Calu3 (cell line): ENCODE measurements around the gene OR2H1. TPM values are rescaled to one million over a fixed set of nuclear protein-coding genes. Genes with fewer than 3 reads are reported as not detected.
A peak's percentile ranks its signal among the peaks of the same experiment; 100 is the strongest.

Source experiments
- BruUV-seq: library from RNA; stranded (reverse); fragments of 400-500 nt; replicated peaks from 2 replicates; lab custom pipeline; 2021; lab: Mats Ljungman, UMichigan
- CTCF ChIA-PET: fragments of 300-600 bp; sonication (Branson Sonifier 250); formaldehyde crosslinking; loops from one replicate; lab custom pipeline; 2022; ENCODE audit warnings: antibody characterized with exemption; lab: Charles Lee
- DNase-seq: peaks from one replicate; pipeline ENCODE4 v3.0.0; 2022
- H3K27ac Mint-ChIP-seq: one replicate; pipeline ENCODE4 v1.8.0; 2022; ENCODE audit warnings: mixed read lengths; ENCODE audit not compliant: unreplicated experiment
- H3K27me3 Mint-ChIP-seq: one replicate; pipeline ENCODE4 v1.8.0; 2022; ENCODE audit warnings: mixed read lengths; ENCODE audit not compliant: unreplicated experiment
- H3K36me3 Mint-ChIP-seq: one replicate; pipeline ENCODE4 v1.8.0; 2022; ENCODE audit warnings: mild to moderate bottlenecking, moderate library complexity, mixed read lengths; ENCODE audit not compliant: insufficient read depth, unreplicated experiment
- H3K4me1 Mint-ChIP-seq: one replicate; pipeline ENCODE4 v1.8.0; 2022; ENCODE audit warnings: mild to moderate bottlenecking, low read depth, mixed read lengths; ENCODE audit not compliant: unreplicated experiment
- H3K4me3 Mint-ChIP-seq: one replicate; pipeline ENCODE4 v1.8.0; 2022; ENCODE audit warnings: mild to moderate bottlenecking, low read depth, moderate library complexity, mixed read lengths; ENCODE audit not compliant: unreplicated experiment
- H3K9me3 Mint-ChIP-seq: one replicate; pipeline ENCODE4 v1.8.0; 2022; ENCODE audit warnings: low read depth, mixed read lengths; ENCODE audit not compliant: unreplicated experiment
- CTCF ChIP-seq: fragments of 200-600 bp; IDR thresholded peaks from one replicate; pipeline ENCODE4 v1.8.0; 2022; ENCODE audit warnings: antibody characterized with exemption; ENCODE audit not compliant: unreplicated experiment
- intact Hi-C: fragments of 100-400 bp; cut with micrococcal nuclease; formaldehyde crosslinking; loops from one replicate; pipeline ENCODE4 v1.10.0; 2022; ENCODE audit not compliant: unreplicated experiment
- total RNA-seq: library from RNA; stranded (reverse); gene quantifications from 2 replicates; pipeline ENCODE4 v1.2.3, GENCODE V29; 2022

The OR2H1 gene
- total RNA-seq, 1 experiment from 2014 or later: not detected

- intact Hi-C loops: no loop called here
- Mint-ChIP-seq H3K4me1 (peaks cover 10% of the 10 kb centered on the region), H3K27me3 (no peaks in the 10 kb centered on the region), H3K27ac (no peak overlapping the region), H3K4me3 (no peak overlapping the region), H3K9me3 (peaks cover 3% of the 10 kb centered on the region), H3K36me3 (no peaks in the 10 kb centered on the region)
- no peak for DNase-seq
- TF ChIP-seq CTCF: no peak
- BruUV-seq: no TSS peak
- CTCF ChIA-PET: no interaction called here
Measured at GRCh38 chr6:29501106-29501505, 44.2 kb downstream of the OR2H1 start.

DNA sequence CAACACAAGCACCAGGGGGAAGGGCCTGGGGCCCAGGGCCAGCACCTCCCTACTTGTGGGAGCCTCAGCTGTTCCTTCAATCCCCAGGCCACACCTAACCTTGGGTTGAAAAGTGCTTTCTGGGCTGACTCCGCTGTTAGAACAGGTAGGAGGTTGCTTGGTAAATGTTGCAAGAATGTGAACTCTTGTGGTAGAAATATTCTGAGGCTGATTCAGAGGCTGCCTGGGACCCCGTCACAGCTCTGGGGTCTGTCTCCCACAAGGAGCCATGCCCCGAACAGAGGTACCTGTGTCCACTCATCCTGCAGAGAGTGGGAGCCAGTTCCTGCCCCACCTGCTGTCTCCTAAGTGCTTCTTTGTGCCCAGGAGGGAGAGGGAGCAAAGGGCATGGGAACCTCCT is 45.2 kb downstream of the OR2H1 start:
- Mint-ChIP-seq H3K27me3 (no peaks in the 10 kb centered on the region), H3K4me3 (no peak overlapping the region), H3K4me1 (peaks cover 10% of the 10 kb centered on the region), H3K36me3 (no peaks in the 10 kb centered on the region), H3K9me3 (peaks cover 3% of the 10 kb centered on the region), H3K27ac (no peak overlapping the region)
- intact Hi-C loops: no loop called here
- CTCF ChIA-PET: interaction anchor here (0.5 to 1.3 kb wide), 2 partner anchors 36 to 93 kb away, joined by 3 to 7 read pairs; no protein-coding TSS in a partner anchor
- no peak for TF ChIP-seq CTCF
- no TSS peak for BruUV-seq
- no peak for DNase-seq

DNA sequence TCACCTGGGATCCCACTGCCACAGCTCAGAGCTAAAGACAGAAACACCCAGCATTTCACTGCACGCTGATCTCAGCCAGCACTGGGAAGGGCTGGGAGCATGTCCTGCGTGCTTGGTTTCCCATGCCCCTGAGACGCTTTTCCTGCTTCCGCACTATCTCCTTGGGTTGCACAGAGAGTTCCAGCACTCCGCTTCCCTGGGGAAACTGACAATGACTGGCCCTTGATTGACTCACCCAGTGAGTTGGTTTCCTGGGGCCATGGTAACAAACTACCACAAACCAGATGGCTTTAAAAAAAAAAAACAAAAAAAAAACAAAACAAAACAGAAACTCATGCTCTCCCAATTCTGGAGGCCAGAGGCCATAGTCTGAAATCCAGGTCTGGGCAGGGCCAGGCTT is 45.6 kb downstream of the OR2H1 start:
- intact Hi-C loops: no loop called here
- Mint-ChIP-seq H3K4me1 (peaks cover 10% of the 10 kb centered on the region), H3K27ac (peak overlapping the region; percentile 36), H3K36me3 (no peaks in the 10 kb centered on the region), H3K9me3 (peaks cover 3% of the 10 kb centered on the region), H3K27me3 (no peaks in the 10 kb centered on the region), H3K4me3 (no peak overlapping the region)
- no peak for DNase-seq
- BruUV-seq: no TSS peak
- no peak for TF ChIP-seq CTCF
- CTCF ChIA-PET: interaction anchor here (1.3 kb wide), 1 partner anchor 92 kb away, joined by 7 read pairs; no protein-coding TSS in a partner anchor

DNA sequence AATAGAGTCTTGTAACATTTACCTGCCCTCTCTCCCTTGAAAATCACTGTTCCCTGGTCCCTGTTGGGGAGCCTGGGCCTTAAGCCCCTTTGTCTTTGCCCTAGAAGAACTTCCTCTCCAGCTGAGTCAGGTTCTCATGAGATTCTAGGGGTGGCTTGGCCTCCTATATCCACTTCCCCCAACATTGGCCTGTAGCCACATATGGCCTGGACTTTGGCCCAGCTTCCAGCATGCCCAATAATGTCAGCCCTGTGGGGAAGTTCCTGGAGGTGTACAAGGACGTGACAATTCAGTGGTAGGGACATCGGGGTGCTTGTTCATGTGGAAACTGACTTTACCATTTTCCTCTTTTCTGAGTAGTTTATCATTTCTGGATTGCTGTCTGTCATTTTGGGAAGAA is 48.0 kb downstream of the OR2H1 start:
- no peak for TF ChIP-seq CTCF
- peak; percentile 24 for DNase-seq
- H3K27ac Mint-ChIP-seq: no peak overlapping the region
- H3K9me3 Mint-ChIP-seq: peaks cover 3% of the 10 kb centered on the region
- no peak overlapping the region for H3K4me3 Mint-ChIP-seq
- CTCF ChIA-PET: no interaction called here
- no peaks in the 10 kb centered on the region for H3K36me3 Mint-ChIP-seq
- H3K4me1 Mint-ChIP-seq: peaks cover 10% of the 10 kb centered on the region
- intact Hi-C loops: no loop called here
- H3K27me3 Mint-ChIP-seq: no peaks in the 10 kb centered on the region
- BruUV-seq: no TSS peak
